Endothelial cell (in vitro differentiated cells): ENCODE measurements around the gene LAMB3. TPM values are rescaled to one million over a fixed set of nuclear protein-coding genes. Genes with fewer than 3 reads are reported as not detected.

Experiments used
- DNase-seq: peaks from one replicate; pipeline ENCODE4 v3.0.0; 2021; ENCODE audit warnings: low spot score
- H3K27ac Mint-ChIP-seq: one replicate; pipeline ENCODE4 v1.8.0; 2021; ENCODE audit warnings: mixed read lengths, inconsistent platforms; ENCODE audit not compliant: unreplicated experiment
- H3K27me3 Mint-ChIP-seq: one replicate; pipeline ENCODE4 v1.8.0; 2021; ENCODE audit warnings: mild to moderate bottlenecking, moderate library complexity, mixed read lengths, inconsistent platforms; ENCODE audit not compliant: unreplicated experiment
- H3K36me3 Mint-ChIP-seq: one replicate; pipeline ENCODE4 v1.8.0; 2021; ENCODE audit warnings: mild to moderate bottlenecking, low read depth, mixed read lengths, inconsistent platforms; ENCODE audit not compliant: unreplicated experiment
- H3K4me1 Mint-ChIP-seq: one replicate; pipeline ENCODE4 v1.8.0; 2021; ENCODE audit warnings: mild to moderate bottlenecking, mixed read lengths, inconsistent platforms; ENCODE audit not compliant: unreplicated experiment
- H3K4me3 Mint-ChIP-seq: one replicate; pipeline ENCODE4 v1.8.0; 2021; ENCODE audit warnings: mild to moderate bottlenecking, mixed read lengths, inconsistent platforms; ENCODE audit not compliant: unreplicated experiment
- H3K9me3 Mint-ChIP-seq: one replicate; pipeline ENCODE4 v1.8.0; 2021; ENCODE audit warnings: mixed read lengths, inconsistent platforms; ENCODE audit not compliant: unreplicated experiment
- total RNA-seq: library from RNA; stranded (reverse); fragmentation: NEBNext Ultra II Directional; extraction: Animal tissue kit (Norgen Biotek cat#: 25700); gene quantifications from one replicate; pipeline ENCODE4 v1.2.1, GENCODE V29; 2021; ENCODE audit not compliant: unreplicated experiment
- TF ChIP-seq, protein P1 (sequence below): fragments of 200-600 bp; sonication (generic); IDR thresholded peaks from one replicate; pipeline ENCODE4 v1.5.0; 2021; ENCODE audit warnings: antibody characterized with exemption; ENCODE audit not compliant: unreplicated experiment

Gene LAMB3
- total RNA-seq, 1 donor from 2014 or later = 0.21 TPM

DNA sequence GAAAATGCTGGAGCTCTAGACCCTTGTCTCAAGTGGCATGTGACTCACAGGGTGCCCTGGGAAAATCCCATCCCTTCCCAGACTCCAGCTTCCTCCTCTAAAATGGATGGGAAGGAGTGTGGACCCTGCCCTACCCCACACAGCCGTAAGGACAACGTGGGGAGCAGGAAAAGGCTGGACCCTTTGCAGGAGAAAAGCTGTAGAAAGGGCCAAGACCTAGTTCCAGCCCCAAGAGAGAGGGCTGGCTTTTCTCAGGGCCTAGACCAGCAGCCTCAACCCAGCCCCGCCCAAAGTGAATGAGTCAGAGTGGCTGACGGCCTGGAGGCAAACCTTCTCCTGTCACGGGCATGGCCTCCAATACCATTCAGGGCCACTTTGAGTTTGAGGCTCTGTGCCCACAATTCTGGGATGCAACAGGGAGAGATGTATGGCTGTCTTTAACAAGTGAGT, 1.1 kb downstream of the LAMB3 start:
- Mint-ChIP-seq H3K27ac (no peak overlapping the region), H3K9me3 (no peaks in the 10 kb centered on the region), H3K36me3 (no peaks in the 10 kb centered on the region), H3K4me1 (peaks cover 4% of the 10 kb centered on the region), H3K4me3 (no peak overlapping the region), H3K27me3 (peaks cover 7% of the 10 kb centered on the region)
- DNase-seq = no peak
- TF ChIP-seq, protein P1, sequence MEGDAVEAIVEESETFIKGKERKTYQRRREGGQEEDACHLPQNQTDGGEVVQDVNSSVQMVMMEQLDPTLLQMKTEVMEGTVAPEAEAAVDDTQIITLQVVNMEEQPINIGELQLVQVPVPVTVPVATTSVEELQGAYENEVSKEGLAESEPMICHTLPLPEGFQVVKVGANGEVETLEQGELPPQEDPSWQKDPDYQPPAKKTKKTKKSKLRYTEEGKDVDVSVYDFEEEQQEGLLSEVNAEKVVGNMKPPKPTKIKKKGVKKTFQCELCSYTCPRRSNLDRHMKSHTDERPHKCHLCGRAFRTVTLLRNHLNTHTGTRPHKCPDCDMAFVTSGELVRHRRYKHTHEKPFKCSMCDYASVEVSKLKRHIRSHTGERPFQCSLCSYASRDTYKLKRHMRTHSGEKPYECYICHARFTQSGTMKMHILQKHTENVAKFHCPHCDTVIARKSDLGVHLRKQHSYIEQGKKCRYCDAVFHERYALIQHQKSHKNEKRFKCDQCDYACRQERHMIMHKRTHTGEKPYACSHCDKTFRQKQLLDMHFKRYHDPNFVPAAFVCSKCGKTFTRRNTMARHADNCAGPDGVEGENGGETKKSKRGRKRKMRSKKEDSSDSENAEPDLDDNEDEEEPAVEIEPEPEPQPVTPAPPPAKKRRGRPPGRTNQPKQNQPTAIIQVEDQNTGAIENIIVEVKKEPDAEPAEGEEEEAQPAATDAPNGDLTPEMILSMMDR = no peak

GRCh38 chr1:209650454-209650853, 1.8 kb downstream of the LAMB3 start:
- no peak for DNase-seq
- H3K4me1 Mint-ChIP-seq = peaks cover 4% of the 10 kb centered on the region
- no peak overlapping the region for H3K4me3 Mint-ChIP-seq
- H3K27ac Mint-ChIP-seq = no peak overlapping the region
- H3K9me3 Mint-ChIP-seq = no peaks in the 10 kb centered on the region
- H3K36me3 Mint-ChIP-seq = no peaks in the 10 kb centered on the region
- H3K27me3 Mint-ChIP-seq = peaks cover 5% of the 10 kb centered on the region
- TF ChIP-seq, protein P1 = no peak

- Mint-ChIP-seq H3K27me3 (peaks cover 8% of the 10 kb centered on the region), H3K4me1 (peaks cover 4% of the 10 kb centered on the region), H3K36me3 (no peaks in the 10 kb centered on the region), H3K9me3 (no peaks in the 10 kb centered on the region), H3K27ac (no peak overlapping the region), H3K4me3 (no peak overlapping the region)
- DNase-seq = no peak
- TF ChIP-seq, protein P1 = no peak
These were observed 3.1 kb downstream of the LAMB3 start for GRCh38 chr1:209648931-209649776.

DNA sequence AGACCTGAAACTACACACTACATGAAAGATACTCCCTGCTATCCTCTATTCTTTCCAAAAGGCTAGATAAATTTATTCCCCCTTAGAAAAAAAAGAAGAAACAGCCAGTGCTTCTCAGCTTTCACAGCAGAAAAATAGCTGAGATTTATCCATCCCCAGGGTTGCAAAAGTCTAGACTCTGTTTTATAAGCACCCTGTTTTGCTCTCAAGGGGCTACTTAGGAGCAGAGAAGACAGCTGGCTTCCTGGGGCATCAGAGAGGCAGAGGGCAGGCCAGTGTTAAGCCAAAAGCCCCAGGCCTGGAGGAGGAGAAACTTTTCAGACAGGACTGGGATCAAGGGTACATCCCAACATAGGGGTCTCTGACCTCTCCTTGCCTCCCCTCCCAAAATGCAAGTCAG, 3.9 kb downstream of the LAMB3 start:
- no peak overlapping the region for H3K4me3 Mint-ChIP-seq
- H3K27me3 Mint-ChIP-seq = peaks cover 8% of the 10 kb centered on the region
- H3K4me1 Mint-ChIP-seq = peaks cover 4% of the 10 kb centered on the region
- DNase-seq = no peak
- no peaks in the 10 kb centered on the region for H3K9me3 Mint-ChIP-seq
- no peaks in the 10 kb centered on the region for H3K36me3 Mint-ChIP-seq
- TF ChIP-seq, protein P1 = no peak
- H3K27ac Mint-ChIP-seq = no peak overlapping the region

DNA sequence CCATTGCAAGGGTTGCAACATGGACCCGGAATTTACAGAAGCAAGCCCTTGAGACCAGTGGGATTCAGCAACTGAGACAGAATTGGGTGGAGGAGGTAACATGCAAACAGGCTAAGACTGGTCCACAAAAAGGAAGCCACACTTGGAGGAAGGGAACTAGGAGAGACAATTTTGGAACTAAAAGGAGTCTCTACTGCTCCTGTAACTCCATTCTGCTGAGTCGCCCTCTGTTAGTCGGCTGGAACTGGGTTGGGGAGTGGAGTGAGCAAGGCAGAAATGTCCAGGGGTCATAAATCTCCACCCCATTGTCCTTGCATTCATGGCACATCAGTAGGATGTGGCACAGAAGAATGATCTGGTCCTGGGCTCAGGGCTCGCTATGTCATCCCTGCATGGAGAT, 5.1 kb downstream of the LAMB3 start:
- H3K27me3 Mint-ChIP-seq = peaks cover 7% of the 10 kb centered on the region
- TF ChIP-seq, protein P1 = no peak
- peaks cover 4% of the 10 kb centered on the region for H3K4me1 Mint-ChIP-seq
- DNase-seq = no peak
- H3K27ac Mint-ChIP-seq = no peak overlapping the region
- H3K36me3 Mint-ChIP-seq = no peaks in the 10 kb centered on the region
- H3K9me3 Mint-ChIP-seq = no peaks in the 10 kb centered on the region
- H3K4me3 Mint-ChIP-seq = no peak overlapping the region
